ENCODE results near the gene MIEF1. TPM values are rescaled to one million over a fixed set of nuclear protein-coding genes. Genes with fewer than 3 reads are reported as not detected.

MIEF1 gene
- total RNA-seq, 1 experiment from 2014 or later = 34.1 TPM

DNA sequence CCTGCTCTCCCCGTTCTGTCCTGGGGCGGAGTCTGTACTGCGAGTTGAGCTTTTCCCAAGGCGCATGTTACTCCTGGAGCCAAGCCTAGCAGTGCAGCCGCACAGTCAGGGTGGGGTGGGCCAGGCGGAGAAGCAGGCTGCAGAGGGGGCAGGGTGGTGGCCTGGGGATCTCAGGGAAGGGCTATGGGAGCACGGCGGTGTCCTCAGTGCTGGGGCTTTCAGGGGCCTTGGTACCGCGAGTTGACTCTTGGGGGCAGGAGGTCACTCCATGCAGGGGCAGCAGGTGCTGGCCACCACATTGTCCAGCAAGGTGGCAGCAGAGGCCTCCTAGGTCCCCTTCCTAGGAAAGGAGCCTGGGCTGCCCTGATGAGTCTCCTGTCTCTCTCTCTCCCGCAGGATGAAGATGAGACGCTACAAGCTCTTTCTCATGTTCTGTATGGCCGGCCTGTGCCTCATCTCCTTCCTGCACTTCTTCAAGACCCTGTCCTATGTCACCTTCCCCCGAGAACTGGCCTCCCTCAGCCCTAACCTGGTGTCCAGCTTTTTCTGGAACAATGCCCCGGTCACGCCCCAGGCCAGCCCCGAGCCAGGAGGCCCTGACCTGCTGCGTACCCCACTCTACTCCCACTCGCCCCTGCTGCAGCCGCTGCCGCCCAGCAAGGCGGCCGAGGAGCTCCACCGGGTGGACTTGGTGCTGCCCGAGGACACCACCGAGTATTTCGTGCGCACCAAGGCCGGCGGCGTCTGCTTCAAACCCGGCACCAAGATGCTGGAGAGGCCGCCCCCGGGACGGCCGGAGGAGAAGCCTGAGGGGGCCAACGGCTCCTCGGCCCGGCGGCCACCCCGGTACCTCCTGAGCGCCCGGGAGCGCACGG lies 14.9 kb upstream of the MIEF1 start:
- no peak for DNase-seq (ENCODE audit: low read depth, low spot score)
- in situ Hi-C loops (cut with HindIII; ENCODE audit: low pct_unique_long_range_greater_than_20kb, low sequenced_read_pairs) = no loop called here

DNA sequence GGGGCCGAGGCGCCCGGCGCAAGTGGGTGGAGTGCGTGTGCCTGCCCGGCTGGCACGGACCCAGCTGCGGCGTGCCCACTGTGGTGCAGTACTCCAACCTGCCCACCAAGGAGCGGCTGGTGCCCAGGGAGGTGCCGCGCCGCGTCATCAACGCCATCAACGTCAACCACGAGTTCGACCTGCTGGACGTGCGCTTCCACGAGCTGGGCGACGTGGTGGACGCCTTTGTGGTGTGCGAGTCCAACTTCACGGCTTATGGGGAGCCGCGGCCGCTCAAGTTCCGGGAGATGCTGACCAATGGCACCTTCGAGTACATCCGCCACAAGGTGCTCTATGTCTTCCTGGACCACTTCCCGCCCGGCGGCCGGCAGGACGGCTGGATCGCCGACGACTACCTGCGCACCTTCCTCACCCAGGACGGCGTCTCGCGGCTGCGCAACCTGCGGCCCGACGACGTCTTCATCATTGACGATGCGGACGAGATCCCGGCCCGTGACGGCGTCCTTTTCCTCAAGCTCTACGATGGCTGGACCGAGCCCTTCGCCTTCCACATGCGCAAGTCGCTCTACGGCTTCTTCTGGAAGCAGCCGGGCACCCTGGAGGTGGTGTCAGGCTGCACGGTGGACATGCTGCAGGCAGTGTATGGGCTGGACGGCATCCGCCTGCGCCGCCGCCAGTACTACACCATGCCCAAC lies 14.1 kb upstream of the MIEF1 start:
- in situ Hi-C loops (cut with HindIII; ENCODE audit: low pct_unique_long_range_greater_than_20kb, low sequenced_read_pairs) = no loop called here
- DNase-seq (ENCODE audit: low read depth, low spot score) = no peak

DNA sequence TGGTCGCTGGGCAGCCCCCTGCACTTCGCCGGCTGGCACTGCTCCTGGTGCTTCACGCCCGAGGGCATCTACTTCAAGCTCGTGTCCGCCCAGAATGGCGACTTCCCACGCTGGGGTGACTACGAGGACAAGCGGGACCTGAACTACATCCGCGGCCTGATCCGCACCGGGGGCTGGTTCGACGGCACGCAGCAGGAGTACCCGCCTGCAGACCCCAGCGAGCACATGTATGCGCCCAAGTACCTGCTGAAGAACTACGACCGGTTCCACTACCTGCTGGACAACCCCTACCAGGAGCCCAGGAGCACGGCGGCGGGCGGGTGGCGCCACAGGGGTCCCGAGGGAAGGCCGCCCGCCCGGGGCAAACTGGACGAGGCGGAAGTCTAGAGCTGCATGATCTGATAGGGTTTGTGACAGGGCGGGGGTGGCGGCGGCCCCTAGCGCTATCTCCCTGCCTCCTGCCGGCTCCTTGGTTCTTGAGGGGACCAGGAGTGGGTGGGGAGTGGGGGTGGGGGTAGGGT lies 13.5 kb upstream of the MIEF1 start:
- in situ Hi-C loops (cut with HindIII; ENCODE audit: low pct_unique_long_range_greater_than_20kb, low sequenced_read_pairs) = no loop called here
- no peak for DNase-seq (ENCODE audit: low read depth, low spot score)

DNA sequence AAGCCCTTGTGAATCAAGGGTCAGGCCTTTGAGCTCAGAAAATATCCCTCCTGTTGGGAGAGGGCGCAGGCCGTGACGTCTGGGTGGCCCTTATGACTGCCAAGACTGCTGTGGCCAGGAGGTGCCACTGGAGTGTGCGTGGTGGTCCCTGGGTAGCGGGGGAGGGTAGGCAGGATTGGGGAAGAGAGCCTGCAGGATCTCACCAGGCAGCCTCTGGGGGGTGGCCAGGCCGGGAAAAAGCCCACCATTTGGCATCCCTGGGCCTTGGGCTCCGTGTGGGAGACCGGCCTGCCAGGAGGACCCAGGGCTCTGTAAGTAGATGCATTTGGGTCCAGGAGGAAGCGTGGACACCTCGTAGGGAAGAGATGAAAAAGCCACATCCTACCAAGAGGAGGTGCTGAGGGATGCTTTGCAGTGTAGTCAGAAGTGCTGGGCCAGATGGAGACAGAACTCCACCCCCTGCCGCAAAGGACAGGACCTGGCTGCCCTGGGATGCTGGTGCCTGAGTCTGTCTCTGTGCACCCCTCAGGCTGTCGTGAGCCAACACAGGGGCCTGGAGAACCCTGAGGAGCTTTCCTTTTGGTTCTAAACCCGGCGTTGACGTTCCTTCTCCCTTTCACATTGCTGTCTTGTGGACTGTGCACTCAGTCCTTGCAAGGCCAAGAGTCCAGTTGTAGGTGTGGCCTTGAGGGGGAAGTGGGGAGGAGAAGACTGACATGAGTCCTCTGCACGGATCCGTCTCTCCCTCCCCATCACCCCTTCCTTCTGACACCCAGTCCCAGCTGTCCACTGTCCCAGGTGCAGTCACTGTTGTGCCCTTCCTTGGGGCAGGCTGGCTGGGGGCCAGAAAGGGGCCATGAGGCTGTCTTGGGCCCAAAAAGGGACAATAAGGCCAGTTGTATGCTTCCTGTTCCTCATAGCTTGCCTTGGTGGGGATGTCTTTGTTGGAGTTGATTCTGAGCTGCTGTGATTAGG lies 12.7 kb upstream of the MIEF1 start:
- in situ Hi-C loops (cut with HindIII; ENCODE audit: low pct_unique_long_range_greater_than_20kb, low sequenced_read_pairs) = no loop called here
- DNase-seq (ENCODE audit: low read depth, low spot score) = no peak

DNA sequence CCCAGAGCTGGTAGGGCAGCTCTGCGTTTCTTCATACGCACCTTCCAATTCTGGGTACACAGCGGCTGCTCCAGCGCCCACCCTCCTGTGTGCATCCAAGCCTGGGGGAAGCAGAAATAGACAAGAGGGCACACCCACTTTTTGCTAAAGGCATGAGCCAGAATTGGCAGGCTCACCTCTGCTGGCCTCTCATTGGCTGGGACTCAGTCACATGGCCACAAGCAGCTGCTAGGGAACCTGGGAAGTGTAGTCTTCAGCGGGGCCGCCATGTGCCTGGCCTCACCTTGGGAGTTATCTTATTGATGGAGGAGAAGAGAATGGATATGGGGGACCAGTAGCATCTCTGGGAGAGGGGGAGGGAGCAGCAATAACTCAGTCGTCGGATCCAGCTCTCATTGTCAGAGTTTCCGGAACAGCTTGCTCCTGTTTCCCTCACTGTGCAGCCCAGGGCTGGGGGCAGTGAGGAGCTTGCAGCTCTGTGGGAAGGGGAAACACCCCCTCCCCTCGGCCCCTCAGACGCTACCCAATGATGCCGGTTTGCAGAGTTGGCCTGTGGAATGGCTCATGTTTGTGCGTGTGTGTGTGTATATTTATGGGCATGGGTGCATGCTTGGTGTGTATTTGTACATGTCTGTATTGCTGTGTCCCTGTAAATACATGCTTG lies 11.8 kb upstream of the MIEF1 start:
- peak; percentile 94 for DNase-seq (ENCODE audit: low read depth, low spot score)
- in situ Hi-C loops (cut with HindIII; ENCODE audit: low pct_unique_long_range_greater_than_20kb, low sequenced_read_pairs) = no loop called here

DNA sequence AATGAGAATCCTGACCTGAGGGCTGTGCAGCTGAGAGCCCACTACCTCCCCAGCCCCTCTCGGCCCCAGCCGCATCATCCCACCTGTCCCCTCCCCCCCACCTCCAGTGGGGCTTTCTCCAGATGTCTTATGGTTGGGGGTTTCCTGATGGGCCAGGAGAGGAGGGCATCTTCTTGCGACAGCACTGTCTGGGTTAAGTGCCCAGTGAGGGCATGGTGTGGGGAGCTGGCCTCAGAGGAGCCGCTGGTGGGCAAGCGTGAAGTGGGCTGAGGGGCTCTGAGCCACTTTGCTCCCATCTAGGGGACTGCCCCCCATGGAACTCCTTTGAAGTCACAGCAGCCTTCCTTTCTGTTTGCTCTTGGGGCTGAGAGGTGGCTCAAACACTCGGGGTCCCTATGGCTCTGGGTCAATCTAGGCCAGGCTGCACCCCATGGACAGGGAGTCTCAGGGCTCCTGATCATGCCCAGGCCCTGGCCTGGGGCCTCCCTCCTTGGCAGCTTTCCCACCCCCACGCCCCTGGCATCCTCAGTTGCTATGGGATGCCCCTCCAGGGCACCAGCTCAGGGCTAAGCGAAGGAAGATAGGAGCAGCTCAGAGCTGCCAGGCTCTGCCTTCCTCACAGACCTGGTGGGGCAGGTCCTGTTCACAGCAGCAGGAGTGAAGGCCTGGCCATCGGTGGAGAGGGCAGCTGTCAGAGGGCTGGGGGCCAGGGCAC lies 11.0 kb upstream of the MIEF1 start:
- DNase-seq (ENCODE audit: low read depth, low spot score) = no peak
- in situ Hi-C loops (cut with HindIII; ENCODE audit: low pct_unique_long_range_greater_than_20kb, low sequenced_read_pairs) = no loop called here

DNA sequence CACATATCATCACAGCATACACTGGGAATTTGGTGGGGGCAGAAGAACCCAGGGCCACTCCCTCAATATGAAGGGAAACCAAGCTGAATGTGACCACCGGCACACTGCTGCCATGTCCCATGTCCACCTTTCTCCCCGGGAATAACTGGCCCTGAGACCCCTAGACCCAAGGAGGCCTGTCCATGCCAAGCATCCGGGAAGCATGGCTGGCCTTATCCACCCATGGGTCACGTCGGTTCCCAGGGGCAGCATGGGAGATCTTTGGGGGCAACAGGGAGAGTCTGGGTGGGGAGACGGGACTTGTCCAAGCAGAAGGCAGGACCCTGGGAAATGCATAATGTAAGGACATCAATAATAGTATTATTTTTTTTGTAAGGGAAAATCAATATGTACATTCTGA lies 10.4 kb upstream of the MIEF1 start:
- in situ Hi-C loops (cut with HindIII; ENCODE audit: low pct_unique_long_range_greater_than_20kb, low sequenced_read_pairs) = no loop called here
- DNase-seq (ENCODE audit: low read depth, low spot score) = no peak

DNA sequence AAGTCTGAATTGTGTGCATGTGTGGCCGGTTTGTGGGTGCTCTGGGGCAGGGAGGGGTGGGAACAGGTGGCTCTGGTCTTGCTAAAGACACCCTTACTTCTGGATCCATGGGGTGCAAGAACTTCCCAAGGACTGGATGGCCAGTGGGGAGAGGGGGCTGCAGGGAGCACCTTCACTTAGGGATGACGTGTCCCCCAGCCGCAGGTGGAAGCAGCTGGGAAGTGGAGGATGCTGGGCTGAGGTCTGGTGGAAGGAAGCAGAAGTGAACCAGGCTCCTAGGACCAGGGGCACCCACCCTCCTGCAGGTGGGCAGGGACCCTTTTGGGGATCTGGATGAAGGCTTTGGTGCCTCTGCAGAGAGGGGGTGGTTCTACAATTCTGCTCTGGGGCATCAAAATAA lies 9.9 kb upstream of the MIEF1 start:
- DNase-seq (ENCODE audit: low read depth, low spot score) = no peak
- in situ Hi-C loops (cut with HindIII; ENCODE audit: low pct_unique_long_range_greater_than_20kb, low sequenced_read_pairs) = no loop called here

DNA sequence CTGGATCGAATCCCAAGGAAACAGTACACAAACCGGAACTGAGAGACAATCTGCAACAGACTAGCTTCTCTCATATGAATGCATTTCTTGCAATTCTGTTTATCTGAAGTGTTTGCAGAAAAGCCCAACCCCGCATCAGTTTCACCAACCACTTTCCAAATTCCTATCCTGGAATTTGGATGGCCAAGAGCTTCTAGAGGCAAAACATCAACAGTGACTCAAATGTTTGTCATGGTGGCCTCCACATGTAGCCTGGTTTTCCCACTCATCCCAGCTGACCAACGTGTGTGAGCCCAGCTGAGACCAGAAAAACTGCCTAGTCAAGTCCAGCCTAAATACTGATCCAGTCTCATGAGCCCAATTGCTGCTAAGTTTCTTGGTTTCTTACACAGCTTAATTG lies 8.3 kb upstream of the MIEF1 start:
- in situ Hi-C loops (cut with HindIII; ENCODE audit: low pct_unique_long_range_greater_than_20kb, low sequenced_read_pairs) = no loop called here

DNA sequence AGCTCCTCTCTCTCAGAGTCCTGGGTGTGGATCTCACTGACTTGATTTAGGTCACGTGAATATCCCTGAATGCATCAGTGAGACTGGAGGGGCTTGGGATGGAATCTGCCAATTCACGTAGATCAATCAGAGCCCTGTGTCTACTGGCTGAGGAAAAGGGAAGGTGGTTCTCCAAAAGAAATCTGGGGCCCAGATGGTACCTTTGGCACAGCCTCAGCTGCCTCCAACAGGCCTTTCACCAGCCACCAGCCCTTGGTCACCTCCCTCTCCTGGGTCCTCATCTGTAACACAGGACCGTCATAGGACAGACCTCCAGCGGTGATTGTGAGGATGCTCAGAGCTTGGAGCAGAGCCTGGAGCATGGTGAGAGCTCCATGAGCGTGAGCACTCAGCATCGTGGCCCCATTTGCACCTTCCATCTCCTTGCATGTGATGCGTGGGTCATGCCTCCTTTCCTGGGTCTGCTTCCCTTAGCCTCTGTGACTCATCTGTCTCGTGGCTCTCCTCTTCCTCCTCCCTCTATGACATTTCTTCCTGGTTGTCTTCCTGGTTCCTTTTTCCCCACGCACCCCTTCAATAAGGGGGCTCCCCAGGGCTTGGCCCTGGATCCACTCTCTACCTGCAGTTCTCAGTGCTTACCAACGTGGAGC lies 7.5 kb upstream of the MIEF1 start:
- no peak for DNase-seq (ENCODE audit: low read depth, low spot score)
- in situ Hi-C loops (cut with HindIII; ENCODE audit: low pct_unique_long_range_greater_than_20kb, low sequenced_read_pairs) = no loop called here

More for the DNA sequence above, 8.3 kb upstream of the MIEF1 start:
- DNase-seq (ENCODE audit: low read depth, low spot score) = no peak

DNA sequence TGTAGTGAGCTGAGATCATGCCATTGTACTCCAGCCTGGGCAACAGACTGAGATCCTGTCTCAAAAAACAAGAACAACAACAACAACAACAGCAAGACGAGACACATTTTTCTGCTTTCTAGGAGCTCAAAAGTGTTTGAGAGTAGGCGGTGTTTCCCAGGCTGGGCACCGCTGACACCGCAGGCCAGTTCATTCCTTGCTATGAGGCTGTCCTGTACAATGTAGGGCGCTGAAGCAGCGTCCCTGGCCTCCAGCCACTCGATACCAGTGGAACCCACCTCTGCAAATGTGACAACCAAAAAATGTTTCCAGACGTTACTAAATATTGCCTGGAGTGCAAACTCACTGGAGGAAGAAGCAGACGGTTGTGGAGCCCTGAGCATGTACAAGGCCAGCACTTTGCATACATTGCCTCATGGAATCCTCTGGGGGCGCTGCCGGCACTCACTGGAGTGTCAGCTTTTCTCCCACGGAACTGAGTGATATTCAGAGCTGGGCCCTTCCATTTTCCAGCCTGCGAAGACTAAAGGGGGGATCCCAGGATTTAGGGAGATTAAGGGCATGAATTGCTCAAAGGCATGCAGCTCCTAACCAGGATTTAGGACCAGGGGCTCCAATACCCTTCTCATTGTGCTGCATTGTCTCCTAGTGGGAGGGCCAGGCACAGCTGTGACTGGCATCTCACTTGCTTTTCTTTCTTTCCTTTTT lies 5.8 kb upstream of the MIEF1 start:
- DNase-seq (ENCODE audit: low read depth, low spot score) = peak; percentile 89
- in situ Hi-C loops (cut with HindIII; ENCODE audit: low pct_unique_long_range_greater_than_20kb, low sequenced_read_pairs) = no loop called here

DNA sequence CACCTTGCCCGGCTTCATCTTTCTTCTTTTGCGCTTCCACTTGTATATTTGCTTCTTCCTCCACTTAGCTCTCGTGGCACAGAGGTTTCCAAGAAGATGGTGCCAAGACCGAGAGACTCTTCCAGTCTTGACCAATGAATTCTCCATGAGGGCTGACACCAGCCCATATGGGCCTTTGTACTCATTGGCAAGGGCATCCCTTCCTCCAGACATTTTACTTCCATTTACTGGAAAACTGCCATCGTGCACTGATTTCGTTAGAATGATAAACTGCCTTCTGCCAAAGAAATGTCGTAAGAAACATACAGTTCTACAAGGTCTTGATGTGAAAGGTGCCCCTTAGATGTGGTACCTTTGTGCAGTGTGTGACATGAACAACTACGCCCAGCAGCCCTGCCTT lies 4.7 kb upstream of the MIEF1 start:
- in situ Hi-C loops (cut with HindIII; ENCODE audit: low pct_unique_long_range_greater_than_20kb, low sequenced_read_pairs) = no loop called here
- no peak for DNase-seq (ENCODE audit: low read depth, low spot score)

DNA sequence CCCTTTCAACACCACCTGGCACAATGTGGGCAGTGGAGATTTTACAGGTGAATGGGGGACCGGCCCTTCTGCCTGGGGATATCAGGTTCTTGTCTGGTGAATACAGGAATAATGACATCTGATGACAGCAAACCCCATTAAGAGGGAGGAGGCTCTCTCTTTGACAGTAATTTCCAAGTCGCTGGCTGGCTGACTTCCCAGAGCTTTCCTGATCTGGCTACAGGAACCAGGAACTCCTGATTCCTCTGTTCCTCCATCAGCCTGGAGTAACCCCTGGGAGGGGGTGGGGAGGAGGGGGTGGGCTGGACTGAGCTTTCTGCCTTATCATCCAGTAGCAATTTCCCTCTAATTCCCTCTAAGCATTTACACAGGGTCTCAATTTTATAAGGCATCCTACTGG lies 3.7 kb upstream of the MIEF1 start:
- no peak for DNase-seq (ENCODE audit: low read depth, low spot score)
- in situ Hi-C loops (cut with HindIII; ENCODE audit: low pct_unique_long_range_greater_than_20kb, low sequenced_read_pairs) = no loop called here

DNA sequence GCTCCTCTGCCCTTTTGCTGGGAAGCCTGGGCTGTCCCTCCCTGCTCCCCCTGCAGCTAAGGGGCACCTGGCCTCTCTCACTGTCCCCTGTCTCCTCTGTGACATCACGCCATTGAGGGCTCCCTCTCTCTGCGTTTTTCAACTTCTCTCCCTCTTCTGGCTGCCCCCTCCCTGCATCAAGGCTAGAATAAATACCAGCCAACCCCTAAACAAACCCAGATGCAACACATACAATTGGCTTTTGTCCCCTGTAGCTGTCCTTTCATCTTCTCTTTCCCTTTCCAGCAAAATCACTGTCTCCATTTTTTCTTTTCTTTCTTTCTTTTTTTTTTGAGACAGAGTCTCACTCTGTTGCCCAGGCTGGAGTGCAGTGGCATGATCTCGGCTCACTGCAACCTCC lies 3.3 kb upstream of the MIEF1 start:
- DNase-seq (ENCODE audit: low read depth, low spot score) = no peak
- in situ Hi-C loops (cut with HindIII; ENCODE audit: low pct_unique_long_range_greater_than_20kb, low sequenced_read_pairs) = no loop called here

DNA sequence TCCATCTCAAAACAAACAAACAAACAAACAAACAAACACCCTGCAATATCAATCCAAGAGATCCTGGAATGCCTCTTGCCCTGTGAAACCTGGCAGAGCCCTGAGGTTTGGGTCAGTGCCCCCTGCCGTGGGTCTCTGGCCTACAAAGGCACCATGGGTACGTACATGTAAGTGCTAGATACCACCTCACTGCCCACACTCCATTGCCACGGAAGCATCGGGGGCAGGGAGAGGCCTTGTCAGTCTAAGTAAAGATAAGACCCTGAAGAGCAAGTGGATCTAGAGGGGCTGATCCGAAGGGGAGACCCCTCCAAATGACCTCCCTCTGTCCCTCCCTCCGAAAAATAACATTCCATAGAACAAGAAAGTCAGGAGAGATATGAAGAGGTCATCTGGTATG lies 2.0 kb upstream of the MIEF1 start:
- DNase-seq (ENCODE audit: low read depth, low spot score) = no peak
- in situ Hi-C loops (cut with HindIII; ENCODE audit: low pct_unique_long_range_greater_than_20kb, low sequenced_read_pairs) = no loop called here

DNA sequence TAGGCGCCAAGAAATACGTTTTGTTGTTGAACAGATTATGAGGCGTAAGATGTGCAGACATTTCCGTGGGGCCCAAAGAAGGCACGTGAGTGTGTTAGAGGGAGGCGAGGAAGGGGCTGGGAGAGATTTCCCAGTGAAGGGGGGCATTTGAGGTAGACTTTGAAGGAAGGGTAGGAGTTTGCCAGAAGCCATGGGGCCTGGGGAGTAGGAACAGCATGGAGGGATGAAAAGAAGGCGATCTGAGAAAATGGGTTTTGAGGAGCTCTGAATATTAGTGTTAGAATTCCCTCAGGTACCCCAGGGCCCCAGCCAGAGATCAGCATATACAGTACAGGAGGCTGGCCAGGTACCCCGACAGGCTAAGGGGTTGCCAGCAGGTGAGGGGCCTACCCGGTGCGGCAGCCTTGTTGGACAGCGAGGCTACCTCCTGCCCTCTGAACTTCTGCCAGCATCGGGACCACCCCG lies 414 bp upstream of the MIEF1 start:
- no peak for DNase-seq (ENCODE audit: low read depth, low spot score)
- in situ Hi-C loops (cut with HindIII; ENCODE audit: low pct_unique_long_range_greater_than_20kb, low sequenced_read_pairs) = no loop called here
